AG08396 (cell line): ENCODE data around the gene ZNF581.

Experiments used
- DNase-seq: peaks from one replicate; pipeline ENCODE4 v3.0.0; 2012; ENCODE audit warnings: low spot score, mixed read lengths

ZNF581 gene, protein sequence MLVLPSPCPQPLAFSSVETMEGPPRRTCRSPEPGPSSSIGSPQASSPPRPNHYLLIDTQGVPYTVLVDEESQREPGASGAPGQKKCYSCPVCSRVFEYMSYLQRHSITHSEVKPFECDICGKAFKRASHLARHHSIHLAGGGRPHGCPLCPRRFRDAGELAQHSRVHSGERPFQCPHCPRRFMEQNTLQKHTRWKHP

DNA sequence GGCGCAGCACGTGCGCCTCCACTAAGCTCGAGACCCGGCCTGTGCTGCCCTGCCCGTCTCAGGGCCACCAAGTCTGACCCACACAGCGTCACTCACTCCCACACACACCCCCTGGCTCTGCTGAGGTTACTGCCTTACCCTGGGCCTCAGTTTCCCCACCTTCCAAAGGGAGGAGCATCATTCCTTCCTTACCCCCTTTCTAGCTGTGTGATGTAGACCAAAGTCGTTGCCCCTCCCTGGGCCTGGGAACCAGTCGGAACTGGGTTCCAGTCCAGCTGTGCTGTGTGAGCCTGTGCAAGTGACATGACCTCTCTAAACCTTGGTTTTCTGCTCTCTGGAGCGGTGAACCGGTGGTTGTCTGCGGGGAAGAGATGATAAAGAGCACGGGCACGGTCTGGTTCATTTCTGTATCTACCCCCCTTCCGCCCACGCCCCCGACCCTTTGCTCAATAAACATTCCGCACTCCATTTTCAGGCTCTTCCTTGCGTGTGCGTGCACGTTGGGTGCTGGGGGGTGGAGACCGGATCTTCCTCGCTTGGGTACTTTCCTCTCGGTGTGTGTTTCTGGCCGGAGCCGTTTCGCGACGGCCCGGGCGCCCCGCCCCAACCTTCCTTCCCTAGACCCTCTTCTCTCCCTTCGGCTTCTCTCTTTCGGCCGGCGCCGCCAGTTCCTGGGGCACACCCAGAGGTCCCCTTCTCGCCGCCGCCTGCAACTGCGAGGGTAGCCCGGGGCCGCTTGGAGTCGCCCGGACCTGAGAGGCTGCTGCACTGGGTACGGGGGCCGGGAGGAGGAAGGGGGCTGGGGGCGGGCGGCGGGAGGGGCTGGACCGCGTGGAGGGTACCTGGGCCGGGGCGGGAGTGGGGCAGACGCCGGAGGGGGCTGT is at the start of gene ZNF581:
ZNF581 (plus strand) TSS at position 647 of the 884 bp plus-strand sequence. CDS start 923 bp downstream, outside the sequence.
- peak; percentile 91 for DNase-seq

DNA sequence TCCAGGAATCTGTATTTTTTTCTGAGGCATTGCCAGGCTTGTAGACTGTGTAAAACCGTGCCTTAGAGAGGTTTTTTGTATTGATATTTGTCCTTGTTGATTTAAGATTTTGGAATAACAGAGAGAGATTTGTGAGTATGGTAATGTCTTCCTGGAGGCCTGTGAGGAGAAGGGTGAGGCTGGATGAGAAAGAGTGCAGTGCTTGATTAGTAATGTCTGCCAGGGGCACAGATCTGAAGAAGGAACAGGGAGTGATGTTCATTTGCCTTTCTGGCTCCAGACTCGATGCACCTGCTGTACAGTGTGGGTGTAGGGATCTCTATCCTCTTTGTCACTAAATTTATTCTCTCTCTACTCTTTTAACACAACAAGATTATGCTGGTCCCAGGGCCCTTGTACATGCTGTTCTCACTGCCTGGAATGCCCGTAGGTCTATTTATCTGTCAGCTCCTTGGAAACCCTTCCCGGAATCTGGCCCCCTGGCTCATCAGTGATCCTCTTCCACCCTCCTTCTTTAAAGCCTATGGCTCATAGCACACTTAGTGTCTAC is 48.4 kb upstream of the ZNF581 start:
- DNase-seq = no peak

DNA sequence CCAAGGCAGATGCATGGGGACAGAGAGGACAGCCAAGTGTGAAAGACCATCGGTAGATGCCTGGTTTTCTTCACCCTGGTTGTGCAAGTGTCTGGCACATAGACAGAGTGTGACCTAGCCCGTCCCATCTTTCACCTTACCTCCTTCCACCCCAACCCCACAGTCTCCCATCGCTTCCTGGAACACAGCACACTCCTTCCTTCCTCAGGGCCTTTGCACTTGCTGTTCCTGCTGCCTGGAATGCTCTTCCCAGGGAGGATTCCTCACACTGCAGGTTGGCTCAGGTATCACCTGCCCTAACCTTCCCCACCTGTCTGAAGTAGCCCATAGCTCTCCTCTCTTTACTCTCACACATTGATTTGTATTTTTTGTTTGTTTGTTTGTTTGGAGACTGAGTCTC is 47.1 kb upstream of the ZNF581 start:
- no peak for DNase-seq

DNA sequence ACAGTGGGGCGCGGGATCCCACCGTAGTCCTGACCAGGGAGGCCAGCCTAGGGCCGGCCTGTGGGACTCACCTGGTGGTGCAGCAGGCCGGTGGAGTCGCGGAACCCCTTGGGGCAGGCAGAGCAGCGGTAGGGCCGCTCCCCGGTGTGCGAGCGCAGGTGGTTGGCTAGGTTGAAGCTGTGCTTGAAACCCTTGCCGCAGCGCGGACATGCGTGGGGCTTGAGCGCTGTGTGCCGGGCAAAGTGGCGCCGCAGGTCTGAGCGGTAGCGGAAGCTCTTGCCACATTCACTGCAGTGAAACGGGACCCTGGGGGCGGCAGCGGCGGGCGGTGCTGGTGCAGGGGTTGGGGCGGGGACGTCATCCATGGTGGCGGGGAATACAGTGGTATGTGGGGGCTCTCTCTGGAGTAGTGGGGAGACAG is 45.9 kb upstream of the ZNF581 start:
- DNase-seq = no peak

DNA sequence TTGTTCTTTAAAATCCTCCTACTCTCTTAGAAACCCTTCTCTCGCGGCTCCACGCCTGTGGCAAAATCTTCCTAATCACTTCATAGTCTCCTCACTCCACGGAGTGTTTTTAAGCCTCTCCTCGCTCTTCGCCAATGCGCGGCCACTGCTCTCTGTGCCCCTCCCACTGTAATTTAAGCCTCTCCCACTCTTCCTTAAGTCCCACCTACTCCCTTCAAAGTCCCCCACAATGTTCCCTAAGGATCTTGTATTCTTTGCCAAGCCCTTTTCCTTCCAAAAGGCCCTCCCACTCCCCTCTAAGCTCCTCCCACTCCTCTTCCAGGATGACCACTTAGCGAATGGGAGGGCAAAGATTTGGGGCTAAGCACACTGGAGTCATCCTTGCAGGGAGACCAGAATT is 45.4 kb upstream of the ZNF581 start:
- no peak for DNase-seq

DNA sequence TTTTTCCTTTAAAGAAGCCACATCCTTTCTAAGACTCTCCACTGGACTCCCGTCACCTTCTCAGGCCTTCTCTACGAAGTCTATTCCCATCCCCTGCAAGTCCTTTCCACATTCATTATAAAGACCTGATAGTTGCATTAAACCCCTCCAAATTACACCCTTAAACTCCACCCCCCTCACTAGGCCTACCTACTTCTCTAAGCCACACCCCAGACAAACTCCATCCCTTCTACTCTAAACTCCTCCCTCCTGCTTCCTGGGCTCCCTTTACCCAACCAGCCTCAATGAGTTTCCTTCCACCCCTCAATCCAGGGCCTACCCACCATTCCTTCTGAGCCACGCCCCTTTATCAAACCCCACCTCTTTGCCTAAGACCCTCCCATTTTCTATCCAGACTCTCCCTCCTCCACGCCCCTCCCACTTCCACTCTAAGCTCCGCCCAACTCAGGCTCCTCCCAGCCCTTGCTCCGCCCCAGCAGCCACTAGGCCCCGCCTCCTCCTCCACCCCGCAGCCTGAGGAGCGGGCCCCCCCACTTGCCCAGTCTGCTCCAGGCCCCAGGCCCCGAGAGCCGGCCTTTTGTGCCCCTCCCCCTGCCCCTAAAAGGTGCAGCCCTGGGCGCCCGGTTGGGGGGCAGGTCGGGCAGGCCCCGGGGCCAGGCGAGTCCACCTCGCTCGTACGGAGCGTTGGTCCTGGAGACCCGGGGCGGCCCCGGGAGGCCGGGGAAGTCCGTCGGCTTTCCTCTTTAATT is 44.6 kb upstream of the ZNF581 start:
- DNase-seq = peak; percentile 94

DNA sequence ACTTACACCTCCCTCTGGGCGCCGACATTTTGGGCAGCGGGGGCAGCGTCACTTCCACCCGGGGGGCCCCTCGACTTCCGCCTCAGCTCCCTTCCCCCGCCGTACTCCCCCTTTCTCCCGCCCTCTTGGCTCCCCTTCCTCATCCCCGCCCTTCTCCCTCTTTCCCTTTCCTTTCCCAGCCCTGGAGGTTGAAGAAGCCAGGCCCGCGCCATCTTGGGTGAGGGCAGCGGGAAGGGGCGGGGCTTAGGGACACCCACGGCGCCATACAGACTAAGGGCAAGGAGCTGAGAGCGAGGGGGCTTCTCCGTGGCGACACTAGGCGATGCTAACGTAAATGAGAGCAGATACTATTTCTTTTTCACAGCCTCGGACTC is 44.0 kb upstream of the ZNF581 start, which contains the start of gene FIZ1:
FIZ1 (minus strand) TSS at position 50 of the 374 bp plus-strand sequence. CDS start 1,652 bp downstream, outside the sequence.
- peak; percentile 93 for DNase-seq

DNA sequence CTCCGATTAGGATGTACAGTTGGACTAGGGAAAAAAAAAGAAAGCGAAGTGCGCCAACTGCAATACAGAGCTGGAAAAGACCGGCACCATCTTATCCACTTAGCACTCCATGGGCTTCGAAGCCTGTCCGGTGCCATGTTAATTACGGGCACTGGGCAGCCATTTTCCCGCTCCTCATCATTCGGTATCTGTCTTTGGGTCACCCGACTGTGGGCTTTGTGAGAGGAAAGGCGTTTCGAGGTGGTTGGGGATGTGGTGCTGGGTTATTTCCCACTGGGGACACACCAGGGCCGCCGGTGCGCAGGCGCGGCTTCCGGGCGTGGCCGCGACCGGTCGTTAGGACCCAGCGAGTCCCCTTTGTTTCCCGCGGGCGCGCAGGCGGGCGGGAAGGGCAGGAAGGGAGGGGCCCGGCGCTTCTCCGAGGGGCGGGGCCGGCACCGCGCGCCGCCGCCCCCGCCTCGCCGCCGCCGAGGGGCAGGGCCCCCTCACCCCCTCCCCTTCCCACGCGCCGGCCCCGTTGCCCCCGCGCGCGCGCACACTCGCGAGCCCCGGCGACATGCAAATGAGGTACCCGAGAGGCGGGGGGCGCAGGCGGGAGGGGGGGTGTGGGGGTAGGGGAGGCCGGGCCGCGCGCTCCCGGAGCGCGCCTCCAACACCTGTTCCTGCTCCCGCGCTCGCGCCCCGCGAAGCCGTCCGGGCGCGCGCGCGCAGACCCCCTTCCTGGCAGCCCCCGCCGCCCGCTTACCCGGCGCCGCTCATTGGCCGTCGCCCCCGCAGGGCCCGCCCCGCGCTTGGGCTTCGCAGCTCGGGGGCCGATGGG is 43.4 kb upstream of the ZNF581 start, which contains the start of gene ZNF524:
ZNF524 (plus strand) TSS at position 447 of the 820 bp plus-strand sequence. CDS start 1,825 bp downstream, outside the sequence.
- peak; percentile 90 for DNase-seq

DNA sequence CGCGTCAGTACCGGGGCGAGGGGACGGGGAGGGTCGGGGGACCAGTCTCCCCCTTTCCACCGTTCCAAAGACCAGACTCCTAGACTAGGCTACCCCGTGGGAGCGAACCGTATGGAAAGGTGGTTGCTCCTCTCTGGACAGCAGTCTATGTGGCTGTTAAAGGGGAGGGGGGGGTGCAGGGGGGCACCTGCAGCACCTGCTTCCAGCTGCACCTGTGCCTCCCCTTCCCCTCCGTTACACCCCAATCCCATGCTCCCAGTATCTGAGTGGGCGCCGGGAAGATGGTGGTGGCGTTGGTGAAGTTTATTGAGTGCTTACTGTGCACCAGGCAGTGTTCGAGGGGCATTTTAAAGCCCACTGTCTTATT is 42.8 kb upstream of the ZNF581 start:
- no peak for DNase-seq

DNA sequence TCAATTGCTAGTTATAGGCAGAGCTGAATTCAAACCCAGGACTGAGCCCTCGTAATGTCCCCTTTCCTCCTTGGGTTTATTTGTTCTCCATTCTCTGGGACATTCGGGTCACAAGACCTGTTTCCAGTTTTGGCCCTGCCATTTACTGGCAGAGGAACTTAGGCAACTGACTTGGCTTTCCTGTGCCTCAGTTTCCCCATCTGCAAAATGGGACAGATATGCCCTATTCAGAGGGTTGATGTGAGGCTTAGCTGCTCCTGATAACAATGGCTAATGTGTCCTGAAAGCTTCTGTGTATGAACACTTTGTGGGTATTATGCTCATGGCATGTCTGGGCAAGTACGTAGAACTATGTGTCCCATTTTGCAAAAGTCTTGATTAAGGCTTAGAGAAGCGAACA is 42.4 kb upstream of the ZNF581 start:
- DNase-seq = no peak

DNA sequence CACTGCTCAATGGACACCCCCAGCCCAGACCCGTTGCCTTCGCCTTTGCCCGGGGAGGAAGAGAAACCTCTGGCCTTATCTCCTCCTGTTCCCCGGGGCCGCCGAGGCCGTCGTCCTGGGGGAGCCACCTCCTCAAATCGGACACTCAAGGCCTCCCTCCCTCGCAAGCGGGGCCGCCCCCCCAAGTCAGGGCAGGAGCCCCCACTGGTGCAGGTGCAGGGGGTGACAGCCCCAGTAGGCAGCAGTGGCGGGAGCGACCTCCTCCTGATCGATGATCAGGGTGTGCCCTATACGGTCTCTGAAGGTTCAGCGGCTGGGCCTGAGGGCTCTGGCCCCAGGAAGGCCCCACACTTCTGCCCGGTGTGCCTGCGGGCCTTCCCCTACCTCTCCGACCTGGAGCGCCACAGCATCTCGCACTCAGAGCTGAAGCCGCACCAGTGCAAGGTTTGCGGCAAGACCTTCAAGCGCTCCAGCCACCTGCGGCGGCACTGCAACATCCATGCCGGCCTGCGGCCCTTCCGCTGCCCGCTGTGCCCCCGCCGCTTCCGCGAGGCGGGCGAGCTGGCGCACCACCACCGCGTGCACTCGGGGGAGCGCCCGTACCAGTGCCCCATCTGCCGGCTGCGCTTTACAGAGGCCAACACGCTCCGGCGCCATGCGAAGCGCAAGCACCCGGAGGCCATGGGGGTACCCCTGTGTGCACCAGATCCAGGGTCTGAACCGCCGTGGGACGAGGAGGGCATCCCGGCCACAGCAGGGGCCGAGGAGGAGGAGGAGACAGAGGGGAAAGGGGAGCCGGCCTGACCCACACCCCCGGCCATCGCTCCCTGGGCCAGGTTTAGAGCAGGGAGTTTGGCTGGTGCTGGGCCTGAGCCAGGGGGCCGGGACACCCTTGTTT is 41.1 kb upstream of the ZNF581 start:
- no peak for DNase-seq

DNA sequence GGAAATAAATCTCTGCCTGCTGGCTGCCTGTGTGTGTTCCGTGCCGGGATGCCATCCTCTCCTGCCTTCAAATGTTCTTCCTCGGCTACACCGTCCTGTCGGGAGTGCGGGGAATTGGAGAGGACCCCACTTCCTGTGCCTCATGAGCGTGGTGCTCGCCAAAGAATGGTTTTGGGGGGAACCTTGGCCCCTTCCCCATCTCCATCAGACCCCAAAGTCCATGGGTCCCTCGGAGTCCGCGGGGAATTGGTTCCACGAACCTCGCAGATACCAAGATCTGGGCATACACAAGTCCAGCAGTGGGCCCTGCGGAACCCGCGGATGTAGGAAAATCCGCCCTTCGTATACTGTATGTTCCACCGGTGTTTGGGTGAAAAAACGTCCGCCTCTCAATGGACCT is 40.3 kb upstream of the ZNF581 start:
- no peak for DNase-seq

DNA sequence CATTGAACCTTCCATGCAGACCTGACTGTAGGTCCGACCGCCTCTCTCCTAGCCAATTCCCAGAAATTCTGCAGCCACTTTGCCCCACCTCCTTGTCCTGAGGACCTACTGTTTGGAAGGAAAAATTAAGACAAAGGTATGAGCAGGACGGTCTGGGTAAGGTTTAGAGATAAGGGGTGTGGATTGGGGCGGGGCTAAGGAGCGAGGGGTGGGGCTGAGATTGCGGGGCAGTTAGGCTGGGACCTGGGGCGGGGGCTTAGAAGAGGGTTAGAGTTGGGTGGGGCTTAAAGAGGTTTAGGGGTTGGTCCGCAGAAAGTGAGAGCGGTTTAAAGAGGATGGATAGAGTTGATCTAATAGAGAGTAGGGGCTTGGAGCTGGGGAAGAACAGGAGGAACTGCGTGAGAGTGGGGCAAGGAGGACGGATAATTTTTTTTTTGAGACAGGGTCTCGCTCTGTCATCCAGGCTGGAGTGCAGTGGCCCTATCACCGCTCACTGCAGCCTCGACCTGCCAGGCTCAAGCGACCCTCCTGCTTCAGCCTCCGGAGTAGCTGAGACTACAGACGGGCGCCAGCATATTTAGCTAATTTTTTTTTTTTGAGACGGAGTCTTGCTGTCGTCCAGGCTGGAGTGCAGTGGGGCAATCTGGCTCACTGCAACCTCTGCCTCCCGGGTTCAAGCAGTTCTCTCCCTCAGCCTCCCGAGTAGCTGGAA is 39.7 kb upstream of the ZNF581 start:
- no peak for DNase-seq

DNA sequence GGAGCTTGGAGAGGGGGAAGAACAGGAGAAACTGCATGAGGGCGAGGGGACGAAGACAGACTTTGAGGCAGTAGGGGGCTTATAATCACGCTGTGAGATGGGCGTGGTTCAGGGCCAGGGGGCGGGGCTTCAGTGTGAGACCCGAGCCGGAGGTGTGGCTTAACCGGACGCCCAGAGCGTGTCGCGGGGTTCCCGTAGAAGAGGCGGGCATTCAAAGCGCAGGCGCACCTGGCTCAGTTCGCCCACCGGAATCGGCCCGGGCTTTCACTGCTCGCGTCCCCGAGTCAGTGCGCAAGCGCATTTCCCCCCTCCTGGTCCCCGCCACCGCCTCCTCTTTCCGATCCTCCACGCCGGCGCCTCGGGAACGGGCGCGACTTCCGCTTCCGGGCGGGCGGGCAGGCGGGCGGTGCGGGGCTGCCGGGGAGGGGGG is 38.2 kb upstream of the ZNF581 start:
- peak; percentile 99 for DNase-seq

DNA sequence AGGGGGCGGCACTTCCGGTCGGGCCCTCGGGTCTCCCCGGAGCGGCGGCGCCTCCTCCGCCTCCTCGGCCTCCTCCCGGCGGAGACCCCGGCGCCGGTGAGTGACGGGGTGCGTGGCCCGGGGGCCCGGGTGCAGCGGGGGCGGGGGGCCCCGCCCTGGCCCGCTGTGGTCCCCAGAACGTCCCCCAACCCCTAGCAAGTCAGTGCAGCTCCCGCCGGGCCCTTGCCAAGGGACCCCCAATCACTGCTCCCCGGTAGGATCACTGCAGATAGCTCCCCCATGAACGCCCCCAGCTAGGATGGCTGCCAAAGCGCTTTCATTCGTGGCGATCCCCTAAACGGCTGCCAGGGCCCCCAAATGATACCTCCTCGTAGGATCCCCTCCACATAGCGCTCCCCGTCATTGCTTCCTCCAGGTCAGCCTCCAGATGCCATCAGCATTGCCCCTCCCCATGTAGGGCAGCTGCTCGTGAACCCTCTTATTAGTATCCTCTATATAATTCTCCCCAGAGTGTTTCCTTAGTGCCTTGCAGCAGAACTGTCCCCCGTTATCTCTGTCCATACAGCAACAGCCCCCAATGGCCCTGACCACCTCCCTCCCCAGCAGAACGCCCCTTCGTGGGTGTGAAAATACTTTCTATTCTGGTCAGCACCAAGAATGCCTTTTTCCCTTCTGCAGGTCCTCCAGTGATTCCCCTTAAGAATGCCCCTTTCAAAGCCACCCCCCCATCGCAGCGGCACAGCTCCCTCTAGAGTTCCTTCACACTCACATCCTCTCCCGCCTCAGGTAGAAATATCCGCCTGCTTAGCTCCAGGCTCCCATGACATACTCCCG is 37.6 kb upstream of the ZNF581 start, which contains the start of gene ZNF865:
ZNF865 (plus strand) TSS at position 11 of the 834 bp plus-strand sequence. CDS start 7,972 bp downstream, outside the sequence.
- DNase-seq = peak; percentile 85

DNA sequence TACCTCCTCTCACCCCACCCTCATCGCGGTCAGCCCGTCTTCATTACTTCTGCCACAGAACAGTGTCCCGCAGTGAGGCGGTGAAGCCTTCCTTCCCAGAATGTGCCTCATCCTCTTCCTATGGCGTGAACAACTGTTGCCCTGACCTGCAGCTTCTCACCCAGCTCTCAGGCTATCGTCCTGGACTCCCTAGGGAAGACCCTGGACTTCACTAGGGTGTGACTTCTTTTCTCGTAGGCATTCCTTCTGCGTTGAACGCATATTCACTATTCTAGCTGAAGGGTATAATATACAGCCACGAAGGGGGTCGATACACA is 37.0 kb upstream of the ZNF581 start:
- no peak for DNase-seq

DNA sequence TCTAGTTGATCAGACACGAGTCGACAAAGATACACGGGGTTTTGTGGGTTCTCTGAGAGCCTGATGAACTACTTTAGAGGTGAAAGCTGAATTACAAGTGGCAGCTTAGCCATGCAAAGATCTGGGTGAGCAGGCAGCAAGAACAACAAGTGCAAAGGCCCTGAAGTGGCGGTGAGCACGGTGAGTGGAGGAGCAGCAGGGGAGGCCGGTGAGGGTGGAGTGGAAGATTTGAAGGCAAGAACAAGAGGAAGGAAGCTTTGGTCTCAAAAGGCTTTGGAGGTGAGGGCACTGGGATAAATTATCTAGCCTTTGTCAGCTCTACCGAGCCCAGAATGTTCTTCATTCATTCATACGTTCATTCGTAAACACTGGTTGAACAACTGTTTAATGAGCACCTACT is 36.6 kb upstream of the ZNF581 start:
- DNase-seq = no peak

DNA sequence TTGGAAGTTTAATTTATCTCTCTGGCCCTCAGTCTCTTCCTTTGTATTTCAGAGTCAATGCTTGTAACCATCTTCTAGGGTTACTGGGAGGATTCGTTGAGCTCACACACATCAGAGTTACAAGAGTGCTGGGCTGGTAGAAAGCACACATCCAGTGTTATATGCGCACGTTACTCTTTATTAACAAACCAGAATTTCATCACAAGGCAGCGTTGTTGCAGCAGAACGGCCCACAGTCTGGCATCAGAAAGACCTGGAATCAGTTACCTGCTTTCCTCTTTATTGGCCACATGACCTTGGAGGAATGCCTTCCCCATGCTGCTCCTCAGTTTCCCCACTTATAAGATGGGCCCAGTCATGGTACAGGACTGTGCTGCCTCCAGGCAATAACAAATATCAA is 34.1 kb upstream of the ZNF581 start:
- DNase-seq = no peak
